HG02571 (cell line): ENCODE measurements around the gene ROS1.
"Not testable (repeated sequence)": the region's sequence is repeated elsewhere in the genome, so short reads cannot be mapped to it uniquely, and the experiment has no call there.

ENCODE experiments used
- ATAC-seq: cut with Tn5 transposase; IDR thresholded peaks from one replicate; pipeline ENCODE4 v1.9.1; 2021; ENCODE audit warnings: mild to moderate bottlenecking, moderate library complexity; ENCODE audit not compliant: unreplicated experiment

Gene ROS1

DNA sequence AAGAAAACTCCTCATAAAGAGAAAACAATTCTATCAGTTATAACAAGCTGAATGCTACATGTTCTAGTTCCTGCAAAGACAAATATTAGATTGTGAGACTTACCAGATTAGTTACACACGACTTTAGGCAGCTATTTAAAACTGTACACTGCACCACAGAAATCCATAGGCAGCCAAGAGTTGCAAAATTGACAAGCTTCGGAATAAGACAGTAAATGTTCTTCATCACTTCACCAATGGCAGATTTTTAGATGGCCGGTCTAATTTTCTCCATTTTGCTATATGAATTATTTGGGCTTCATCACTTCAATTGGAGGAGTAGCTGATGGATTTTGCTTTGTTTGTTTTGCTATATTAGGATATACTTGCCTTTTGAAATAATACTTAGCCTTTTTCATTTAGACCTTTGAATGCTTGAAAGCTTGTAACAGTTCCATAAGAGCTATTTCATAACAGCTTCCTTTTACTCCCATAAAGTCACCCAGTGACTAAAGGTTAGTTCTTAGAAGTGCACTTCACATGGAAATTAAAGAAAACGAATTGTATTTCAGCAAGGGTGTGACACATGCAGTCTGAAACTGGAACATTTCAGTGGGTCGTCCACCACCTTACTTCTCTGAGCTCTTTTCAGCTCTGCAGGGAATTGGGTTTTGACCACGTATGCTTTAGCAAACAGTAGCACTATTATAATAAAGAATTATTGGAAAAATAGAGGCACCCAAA, at the start of gene ROS1:
Gene ROS1 (minus strand): TSS at position 512 of the 723 bp plus-strand sequence. CDS start 286 bp downstream, at position 226.
- no peak for ATAC-seq

GRCh38 chr6:117473401-117473800, 47.7 kb upstream of the ROS1 start:
- ATAC-seq: no peak

DNA sequence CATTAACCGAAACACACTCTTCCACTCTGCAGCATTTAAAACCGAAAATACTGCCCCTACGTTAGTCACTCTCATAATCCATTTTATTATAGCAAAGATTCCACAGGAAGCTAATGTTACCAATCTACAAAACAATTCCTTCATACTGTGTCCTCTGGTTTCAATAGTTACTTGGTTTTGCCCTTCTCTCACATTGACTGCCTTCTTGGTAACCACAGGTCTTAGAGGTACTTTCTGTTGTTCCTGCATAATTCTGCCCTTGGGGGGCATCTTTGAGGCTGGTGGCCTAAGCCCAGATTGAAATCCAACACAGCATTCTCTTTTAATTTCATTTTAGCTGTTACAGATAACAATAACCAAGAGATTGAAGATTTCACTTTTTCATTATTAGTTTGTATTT, 46.9 kb upstream of the ROS1 start:
- no peak for ATAC-seq

GRCh38 chr6:117469791-117470190, 44.0 kb upstream of the ROS1 start:
- no peak for ATAC-seq

- ATAC-seq: no peak
Observed at GRCh38 chr6:117469356-117469755, 43.6 kb upstream of the ROS1 start.

GRCh38 chr6:117468527-117468926, 42.8 kb upstream of the ROS1 start:
- ATAC-seq: not testable (repeated sequence)

DNA sequence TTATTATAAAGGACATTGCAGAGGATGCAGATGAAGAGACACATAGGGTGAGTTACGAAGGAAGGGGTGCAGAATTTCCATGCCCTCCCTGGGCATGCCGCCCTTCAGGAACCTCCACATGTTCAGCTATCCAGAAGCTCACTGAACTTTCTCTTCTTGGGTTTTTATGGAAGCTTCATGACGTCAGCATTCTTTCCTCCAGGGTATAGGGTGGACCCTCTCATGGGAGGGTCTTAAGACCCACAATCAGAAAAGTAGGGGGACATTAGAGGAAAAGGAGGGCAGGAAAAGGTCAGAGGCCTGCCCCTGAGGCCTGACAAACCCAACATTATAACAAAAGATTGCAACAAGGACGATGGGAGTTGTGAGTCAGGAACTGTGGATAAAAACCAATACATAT, 42.1 kb upstream of the ROS1 start:
- no peak for ATAC-seq

DNA sequence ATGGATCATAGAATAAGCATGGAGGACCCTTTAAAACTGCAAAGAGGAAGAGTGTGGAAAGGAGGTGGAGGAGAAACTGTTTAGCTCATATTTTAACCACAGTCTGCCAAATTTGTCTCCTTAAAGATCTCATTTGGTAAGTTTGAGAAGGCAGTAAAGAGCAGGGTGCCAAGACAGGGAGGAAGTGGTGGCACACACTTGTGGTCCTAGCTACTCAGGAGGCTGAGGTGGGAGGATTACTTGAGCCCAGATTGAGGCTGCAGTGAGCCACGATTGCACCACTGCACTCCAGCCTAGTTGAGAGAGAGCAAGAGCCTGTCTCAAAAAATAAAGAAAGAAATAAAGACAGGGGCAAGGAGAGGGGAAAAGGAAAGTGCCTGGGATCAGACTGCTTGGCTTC, 39.9 kb upstream of the ROS1 start:
- ATAC-seq: no peak

DNA sequence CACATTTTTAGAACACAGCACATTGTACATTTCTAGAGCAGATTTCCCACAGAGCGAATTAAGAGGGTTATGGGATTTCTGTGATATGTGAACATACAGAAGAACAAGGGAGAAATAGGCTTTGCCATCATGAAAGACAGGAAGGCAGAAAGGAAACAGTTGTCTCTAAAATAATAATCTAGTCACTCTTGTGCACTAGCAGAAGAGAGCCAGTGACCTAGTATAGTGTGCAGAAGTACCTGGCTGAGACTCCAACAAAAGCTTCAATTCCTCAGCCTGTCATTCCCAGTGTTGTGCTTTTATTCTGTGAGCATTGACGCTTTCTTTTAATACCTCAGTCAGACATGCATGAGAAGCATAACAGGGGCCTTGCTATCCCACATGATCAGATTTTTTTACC, 39.0 kb upstream of the ROS1 start:
- no peak for ATAC-seq

DNA sequence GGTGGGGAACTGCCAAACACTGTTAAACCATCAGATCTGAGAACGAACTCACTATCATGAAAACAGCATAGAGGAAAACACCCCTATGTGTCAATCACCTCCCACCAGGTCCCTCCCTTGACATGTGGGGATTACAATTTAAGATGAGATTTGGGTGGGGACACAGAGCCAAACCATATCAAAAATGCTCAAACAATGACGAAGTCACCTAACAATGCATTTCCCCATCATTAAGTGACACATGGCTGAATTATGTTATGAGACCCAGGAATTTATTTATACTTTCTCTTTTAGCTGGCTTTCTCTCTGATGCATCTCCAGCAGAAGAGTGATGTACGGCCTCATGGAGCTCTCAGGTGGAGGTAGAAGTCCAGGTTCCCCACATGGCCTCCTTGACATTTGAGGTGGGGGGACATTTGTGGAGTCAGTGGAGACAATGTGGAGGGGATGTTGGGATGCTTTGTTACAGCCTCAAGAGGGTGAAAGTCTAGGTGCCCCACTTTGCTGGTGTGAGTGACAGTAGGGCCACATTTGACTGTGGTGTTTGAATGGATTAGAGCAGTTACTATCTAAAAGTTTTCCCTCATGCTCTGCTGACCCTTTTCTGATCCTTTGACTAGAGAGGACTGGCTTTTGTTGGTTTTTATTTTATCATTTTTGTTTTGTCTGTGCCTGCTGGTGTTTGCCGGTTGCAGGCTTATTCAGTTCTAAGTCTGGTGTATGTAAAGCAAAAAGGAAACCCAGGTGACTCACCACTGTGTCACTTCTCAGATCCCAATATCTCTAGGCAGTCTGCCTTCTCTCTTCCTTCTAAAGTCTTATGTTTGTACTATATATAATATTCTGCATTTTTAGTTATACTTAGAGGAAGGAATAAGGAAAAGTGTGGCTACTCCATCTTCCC, 38.3 kb upstream of the ROS1 start:
- ATAC-seq: no peak

GRCh38 chr6:117459204-117459944, 33.6 kb upstream of the ROS1 start:
- ATAC-seq: no peak

DNA sequence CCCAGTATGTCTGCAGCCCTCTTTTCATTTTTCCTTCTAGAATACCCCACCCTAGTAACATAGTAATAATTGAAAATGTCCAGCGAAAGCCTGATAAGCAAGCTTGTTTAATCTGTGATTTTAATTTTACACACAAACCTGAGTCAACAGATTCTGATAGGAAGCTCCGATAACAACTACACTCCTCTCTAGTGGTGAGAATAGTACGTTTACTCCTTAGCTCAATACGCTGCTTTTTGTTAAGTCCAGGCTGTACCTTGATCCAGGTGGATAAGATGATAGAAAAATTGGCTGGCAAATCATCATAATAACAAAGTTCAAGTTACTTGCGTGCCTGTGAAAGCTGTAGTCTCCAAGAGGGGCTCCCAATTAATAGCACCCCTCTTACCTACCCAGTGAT, 31.3 kb upstream of the ROS1 start:
- no peak for ATAC-seq

- no peak for ATAC-seq
Observed at GRCh38 chr6:117456250-117456649, 30.5 kb upstream of the ROS1 start.

DNA sequence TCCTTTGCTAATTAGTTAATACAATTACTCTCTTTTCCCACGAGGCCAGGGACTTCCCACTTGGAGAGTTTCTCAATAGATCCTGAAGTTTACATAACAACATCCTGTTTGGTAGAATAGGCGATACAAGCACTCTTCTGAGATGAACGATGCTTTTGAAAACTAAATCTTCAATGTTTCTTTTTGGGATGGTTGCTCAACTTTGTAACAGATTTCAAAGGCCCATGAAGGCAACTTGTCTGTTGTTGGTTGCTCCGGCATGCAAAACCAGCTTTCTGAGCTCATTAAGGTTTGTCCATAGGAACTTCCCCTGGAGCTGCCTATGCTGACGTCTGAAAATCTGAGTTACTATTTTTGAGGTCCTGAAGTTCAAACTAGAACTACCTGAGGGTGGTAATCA, 25.9 kb upstream of the ROS1 start:
- ATAC-seq: no peak

- no peak for ATAC-seq
Observed at GRCh38 chr6:117449549-117450439, 24.1 kb upstream of the ROS1 start.

GRCh38 chr6:117448732-117449485, 23.2 kb upstream of the ROS1 start:
- ATAC-seq: no peak

GRCh38 chr6:117448011-117448410, 22.3 kb upstream of the ROS1 start:
- ATAC-seq: no peak

DNA sequence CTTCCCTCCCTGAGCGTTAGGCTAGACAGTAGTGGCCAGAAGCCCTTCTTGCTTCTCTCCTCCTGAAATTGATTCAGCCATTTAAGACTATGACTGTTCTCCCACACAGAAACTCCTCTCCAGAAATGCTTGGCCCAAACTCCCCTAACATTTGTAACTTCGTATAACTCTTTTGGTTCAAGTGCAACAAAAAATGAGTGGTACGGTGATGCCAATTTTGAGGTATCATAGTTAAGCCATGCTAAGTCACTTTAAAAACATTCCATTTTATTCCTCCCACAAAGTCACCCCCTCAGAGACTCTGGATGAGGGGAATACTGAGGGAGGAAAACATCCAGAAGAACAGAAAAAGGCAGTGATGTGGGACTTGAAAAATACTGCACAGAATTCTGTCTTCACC, 21.1 kb upstream of the ROS1 start:
- no peak for ATAC-seq

GRCh38 chr6:117444600-117444999, 18.9 kb upstream of the ROS1 start:
- no peak for ATAC-seq

GRCh38 chr6:117442313-117442712, 16.6 kb upstream of the ROS1 start:
- ATAC-seq: not testable (repeated sequence)
